GM23338 (cell line): ENCODE results near the gene GUCY2C.

Experiments used
- CREB1 ChIP-seq: fragments of 250-450 bp; sonication (Bioruptor Pico); IDR thresholded peaks from 2 replicates; pipeline ENCODE4 v1.5.0; 2020; ENCODE audit warnings: low read depth, mild to moderate bottlenecking, moderate library complexity
- CTCF ChIP-seq, 2 experiments: fragments of 200-600 bp in 1 of 2; sonication (generic) in 1 of 2; conservative IDR thresholded peaks; 2 replicates each; pipeline versions ENCODE4 v1.5.1 to v1.6.1; 2016 to 2017; ENCODE audit warnings: antibody characterized with exemption in 2 of 2, low read depth in 2 of 2, mild to moderate bottlenecking in 2 of 2, moderate library complexity in 1 of 2
- ETS1 ChIP-seq: IDR thresholded peaks from 2 replicates; pipeline ENCODE4 v1.6.1; 2016; ENCODE audit warnings: antibody characterized with exemption
- EZH2 ChIP-seq: fragments of 200-600 bp; sonication (generic); IDR thresholded peaks from one replicate; pipeline ENCODE4 v1.8.0; 2017; ENCODE audit warnings: antibody characterized with exemption, mild to moderate bottlenecking, low read depth; ENCODE audit not compliant: unreplicated experiment
- EZH2phosphoT487 ChIP-seq: fragments of 200-600 bp; sonication (generic); IDR thresholded peaks from one replicate; pipeline ENCODE4 v1.8.1; 2018; ENCODE audit warnings: antibody characterized with exemption; ENCODE audit not compliant: unreplicated experiment
- JUNB ChIP-seq: IDR thresholded peaks from one replicate; pipeline ENCODE4 v1.6.1; 2016; ENCODE audit warnings: antibody characterized with exemption; ENCODE audit not compliant: unreplicated experiment
- NANOG ChIP-seq: IDR thresholded peaks from 2 replicates; pipeline ENCODE4 v1.6.1; 2016; ENCODE audit warnings: antibody characterized with exemption, borderline replicate concordance
- POLR2AphosphoS5 ChIP-seq: IDR thresholded peaks from 2 replicates; pipeline ENCODE4 v1.6.1; 2016; ENCODE audit warnings: antibody characterized with exemption, low read depth
- REST ChIP-seq: IDR thresholded peaks from one replicate; pipeline ENCODE4 v1.6.1; 2018; ENCODE audit warnings: antibody characterized with exemption; ENCODE audit not compliant: unreplicated experiment
- ZNF114 ChIP-seq: fragments of 250-450 bp; sonication (Bioruptor Pico); IDR thresholded peaks from 2 replicates; pipeline ENCODE4 v1.5.0; 2020; ENCODE audit warnings: mild to moderate bottlenecking, moderate library complexity
- ZNF331 ChIP-seq: fragments of 250-450 bp; sonication (Bioruptor Pico); IDR thresholded peaks from 2 replicates; pipeline ENCODE4 v1.5.0; 2020; ENCODE audit warnings: low read depth, mild to moderate bottlenecking, moderate library complexity

- TF ChIP-seq POLR2AphosphoS5 (no peak), CTCF (conservative IDR thresholded peaks at IDR 0.05; ENCODE audit: low read depth in 2 of 2) (no peak), EZH2 (no peak), NANOG (no peak), EZH2phosphoT487 (no peak), REST (no peak), CREB1 (CRISPR knock-in tag) (no peak), ZNF114 (CRISPR knock-in tag) (no peak), ZNF331 (CRISPR knock-in tag) (no peak), JUNB (no peak), ETS1 (no peak)
These were observed 45.0 kb downstream of the GUCY2C start for GRCh38 chr12:14651371-14651770.
